Subcutaneous abdominal adipose tissue (tissue), 5 donors: ENCODE results near the gene TOR1AIP1.

ENCODE experiments used
- H3K27ac ChIP-seq: one replicate; pipeline ENCODE4 v1.7.0; 2013; ENCODE audit warnings: low read depth, mild to moderate bottlenecking, inconsistent platforms, low read length, moderate library complexity
- H3K27me3 ChIP-seq, 5 donors: one replicate each; pipeline ENCODE4 v1.7.0; 2013; ENCODE audit warnings: low read length in 5 of 5, inconsistent platforms in 1 of 5; ENCODE audit not compliant: control insufficient read depth in 5 of 5, insufficient read depth in 4 of 5
- H3K36me3 ChIP-seq, 5 donors: one replicate each; pipeline ENCODE4 v1.7.0; 2013; ENCODE audit warnings: low read length in 5 of 5; ENCODE audit not compliant: control insufficient read depth in 5 of 5, insufficient read depth in 5 of 5
- H3K4me1 ChIP-seq, 5 donors: one replicate each; pipeline ENCODE4 v1.7.0; 2013; ENCODE audit warnings: low read length in 5 of 5, mild to moderate bottlenecking in 3 of 5, moderate library complexity in 1 of 5; ENCODE audit not compliant: control insufficient read depth in 5 of 5, insufficient read depth in 5 of 5
- H3K4me3 ChIP-seq, 5 donors: one replicate each; pipeline ENCODE4 v1.7.0; 2013; ENCODE audit warnings: low read length in 5 of 5, low read depth in 1 of 5
- H3K9ac ChIP-seq, 5 donors: one replicate each; pipeline ENCODE4 v1.7.0; 2013; ENCODE audit warnings: low read length in 5 of 5, mild to moderate bottlenecking in 4 of 5, moderate library complexity in 3 of 5
- H3K9me3 ChIP-seq, 5 donors: one replicate each; pipeline ENCODE4 v1.7.0; 2013; ENCODE audit warnings: low read length in 5 of 5; ENCODE audit not compliant: control insufficient read depth in 5 of 5
- donor health status: healthy.
- donor health status: healthy.
- donor health status: healthy.
- donor health status: healthy.
- donor health status: healthy.

Gene TOR1AIP1

GRCh38 chr1:179879797-179880196 lies 2.3 kb upstream of the TOR1AIP1 start:
- Histone ChIP-seq H3K27ac (no peak overlapping the region), H3K4me1 (peaks cover 5 to 54% (median 45%) of the 10 kb centered on the region in 5 donors), H3K27me3 (no peaks in the 10 kb centered on the region)

GRCh38 chr1:179881642-179882252 lies 338 bp upstream of the TOR1AIP1 start:
- Histone ChIP-seq H3K4me1 (peaks cover 5 to 48% (median 43%) of the 10 kb centered on the region in 5 donors), H3K4me3 (peak overlapping the region; percentile 95 to 97 (median 96)), H3K9ac (peak overlapping the region; percentile 21 to 98 (median 98)), H3K36me3 (peaks cover 5 to 16% (median 14%) of the 10 kb centered on the region in 5 donors), H3K27me3 (no peaks in the 10 kb centered on the region), H3K9me3 (no peaks in the 10 kb centered on the region), H3K27ac (peak overlapping the region; percentile 98)

More at GRCh38 chr1:179879797-179880196, 2.3 kb upstream of the TOR1AIP1 start:
- no peaks in the 10 kb centered on the region for H3K9me3 ChIP-seq
- no peak overlapping the region for H3K9ac ChIP-seq
- H3K36me3 ChIP-seq: peaks cover under 1 to 4% (median 3%) of the 10 kb centered on the region in 5 donors
- no peak overlapping the region for H3K4me3 ChIP-seq

- no peaks in the 10 kb centered on the region for H3K9me3 ChIP-seq
- peaks cover 5 to 47% (median 37%) of the 10 kb centered on the region in 5 donors for H3K4me1 ChIP-seq
- no peaks in the 10 kb centered on the region for H3K27me3 ChIP-seq
- peak overlapping the region; percentile 98 for H3K27ac ChIP-seq
- peaks cover 5 to 20% (median 16%) of the 10 kb centered on the region in 5 donors for H3K36me3 ChIP-seq
- H3K9ac ChIP-seq: peak overlapping the region; percentile 84 to 98 (median 98)
- peak overlapping the region; percentile 95 to 97 (median 96) for H3K4me3 ChIP-seq
Measured at GRCh38 chr1:179883040-179883744, 1.1 kb downstream of the TOR1AIP1 start.

GRCh38 chr1:179883745-179884138 lies 1.7 kb downstream of the TOR1AIP1 start:
- peak overlapping the region; percentile 76 to 97 (median 96) for H3K4me3 ChIP-seq
- peak overlapping the region; percentile 84 to 98 (median 98) for H3K9ac ChIP-seq
- peaks cover 5 to 52% (median 38%) of the 10 kb centered on the region in 5 donors for H3K4me1 ChIP-seq
- H3K9me3 ChIP-seq: no peaks in the 10 kb centered on the region
- peak overlapping the region; percentile 98 for H3K27ac ChIP-seq
- H3K27me3 ChIP-seq: no peaks in the 10 kb centered on the region
- peaks cover 5 to 20% (median 16%) of the 10 kb centered on the region in 5 donors for H3K36me3 ChIP-seq

GRCh38 chr1:179888071-179888470 lies 6.0 kb downstream of the TOR1AIP1 start:
- peaks cover 33 to 48% (median 34%) of the 10 kb centered on the region in 5 donors for H3K36me3 ChIP-seq
- peaks cover 3 to 37% (median 28%) of the 10 kb centered on the region in 5 donors for H3K4me1 ChIP-seq
- no peak overlapping the region for H3K27ac ChIP-seq
- H3K4me3 ChIP-seq: no peak overlapping the region
- H3K9me3 ChIP-seq: no peaks in the 10 kb centered on the region
- H3K27me3 ChIP-seq: no peaks in the 10 kb centered on the region
- peak overlapping the region in 1 of 5 donors; percentile 26 for H3K9ac ChIP-seq

GRCh38 chr1:179889589-179889988 lies 7.5 kb downstream of the TOR1AIP1 start:
- no peak overlapping the region for H3K27ac ChIP-seq
- H3K27me3 ChIP-seq: no peaks in the 10 kb centered on the region
- H3K4me1 ChIP-seq: peaks cover 0 to 23% (median 14%) of the 10 kb centered on the region in 5 donors
- H3K4me3 ChIP-seq: no peak overlapping the region
- no peak overlapping the region for H3K9ac ChIP-seq
- no peaks in the 10 kb centered on the region for H3K9me3 ChIP-seq
- peaks cover 32 to 59% (median 36%) of the 10 kb centered on the region in 5 donors for H3K36me3 ChIP-seq

- no peaks in the 10 kb centered on the region for H3K4me1 ChIP-seq
- no peaks in the 10 kb centered on the region for H3K27me3 ChIP-seq
- no peak overlapping the region for H3K27ac ChIP-seq
- H3K4me3 ChIP-seq: no peak overlapping the region
- H3K36me3 ChIP-seq: peaks cover 16 to 59% (median 48%) of the 10 kb centered on the region in 5 donors
- no peaks in the 10 kb centered on the region for H3K9me3 ChIP-seq
- H3K9ac ChIP-seq: no peak overlapping the region
Measured at GRCh38 chr1:179910934-179911333, 28.8 kb downstream of the TOR1AIP1 start.

GRCh38 chr1:179911812-179912211 lies 29.7 kb downstream of the TOR1AIP1 start:
- Histone ChIP-seq H3K36me3 (peaks cover 21 to 67% (median 51%) of the 10 kb centered on the region in 5 donors), H3K9ac (no peak overlapping the region), H3K27ac (no peak overlapping the region)

GRCh38 chr1:179917601-179918429 lies 35.7 kb downstream of the TOR1AIP1 start:
- H3K27ac ChIP-seq: no peak overlapping the region
- no peak overlapping the region for H3K9ac ChIP-seq
- H3K4me3 ChIP-seq: no peak overlapping the region
- no peaks in the 10 kb centered on the region for H3K27me3 ChIP-seq
- peaks cover 0 to 3% (median 0%) of the 10 kb centered on the region in 5 donors for H3K4me1 ChIP-seq
- H3K36me3 ChIP-seq: peaks cover 32 to 61% (median 52%) of the 10 kb centered on the region in 5 donors
- H3K9me3 ChIP-seq: no peaks in the 10 kb centered on the region

More at GRCh38 chr1:179911812-179912211, 29.7 kb downstream of the TOR1AIP1 start:
- Histone ChIP-seq H3K4me3 (no peak overlapping the region), H3K27me3 (no peaks in the 10 kb centered on the region), H3K4me1 (no peaks in the 10 kb centered on the region), H3K9me3 (no peaks in the 10 kb centered on the region)
